NB4 (cell line): ENCODE measurements around the gene OR52B2.
"Not testable (repeated sequence)": the region's sequence is repeated elsewhere in the genome, so short reads cannot be mapped to it uniquely, and the experiment has no call there.

Experiments used
- DNase-seq: peaks from one replicate; pipeline ENCODE4 v3.0.0; 2010; ENCODE audit warnings: low read depth
- H3K4me3 ChIP-seq: one replicate; pipeline ENCODE4 v1.5.1; 2011; ENCODE audit warnings: mild to moderate bottlenecking, low read depth, low read length, moderate library complexity
- MYC ChIP-seq: IDR thresholded peaks from 2 replicates; pipeline ENCODE4 v1.6.1; 2011; ENCODE audit warnings: low read depth, low read length
- POLR2A ChIP-seq: IDR thresholded peaks from 2 replicates; pipeline ENCODE4 v1.6.1; 2011; ENCODE audit warnings: mild to moderate bottlenecking; ENCODE audit not compliant: insufficient read length; ENCODE audit errors: extremely low read depth
- TF ChIP-seq, protein P1 (sequence below): IDR thresholded peaks from 2 replicates; pipeline ENCODE4 v1.6.1; 2011; ENCODE audit warnings: low read depth, low read length
- TF ChIP-seq, protein P2 (sequence below): IDR thresholded peaks from one replicate; pipeline ENCODE4 v1.5.1; 2012; ENCODE audit warnings: low read depth, low read length

The OR52B2 gene

DNA sequence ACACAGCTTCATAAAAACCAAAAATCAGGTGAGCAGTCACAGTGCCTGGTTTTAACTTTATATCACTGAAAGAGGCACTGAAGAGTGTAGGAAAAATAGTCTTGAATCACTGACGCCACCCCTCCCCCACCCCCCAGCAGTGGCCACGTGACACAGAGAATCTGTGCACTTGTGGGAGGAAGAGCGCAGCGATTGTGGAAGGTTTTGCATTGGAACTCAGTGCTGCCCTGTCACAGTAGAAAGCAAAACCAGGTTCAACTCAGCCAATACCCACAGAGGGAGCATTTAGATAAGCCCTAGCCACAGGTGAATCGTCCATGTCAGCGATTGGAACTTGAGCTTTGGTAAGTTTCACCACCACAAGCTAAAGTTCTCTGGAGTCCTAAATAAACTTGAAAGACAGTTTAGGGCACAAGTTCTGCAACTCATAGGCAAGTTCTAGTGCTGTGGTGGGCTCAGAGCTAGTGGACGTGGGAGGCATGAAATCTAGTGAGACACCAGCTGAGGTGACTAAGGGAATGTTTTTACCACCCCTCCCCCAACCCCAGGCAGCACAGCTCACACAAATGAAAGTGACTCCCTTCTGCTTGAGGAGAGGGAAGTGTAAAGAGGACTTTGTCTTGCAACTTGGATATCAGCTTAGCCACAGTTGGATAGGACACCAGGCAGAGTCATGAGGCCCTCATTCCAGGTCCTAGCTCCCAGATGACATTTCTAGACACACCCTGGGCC is 13.3 kb downstream of the OR52B2 start:
- TF ChIP-seq MYC, result no peak
- TF ChIP-seq POLR2A, result no peak
- TF ChIP-seq, protein P1, sequence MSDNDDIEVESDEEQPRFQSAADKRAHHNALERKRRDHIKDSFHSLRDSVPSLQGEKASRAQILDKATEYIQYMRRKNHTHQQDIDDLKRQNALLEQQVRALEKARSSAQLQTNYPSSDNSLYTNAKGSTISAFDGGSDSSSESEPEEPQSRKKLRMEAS, result no peak
- TF ChIP-seq, protein P2, sequence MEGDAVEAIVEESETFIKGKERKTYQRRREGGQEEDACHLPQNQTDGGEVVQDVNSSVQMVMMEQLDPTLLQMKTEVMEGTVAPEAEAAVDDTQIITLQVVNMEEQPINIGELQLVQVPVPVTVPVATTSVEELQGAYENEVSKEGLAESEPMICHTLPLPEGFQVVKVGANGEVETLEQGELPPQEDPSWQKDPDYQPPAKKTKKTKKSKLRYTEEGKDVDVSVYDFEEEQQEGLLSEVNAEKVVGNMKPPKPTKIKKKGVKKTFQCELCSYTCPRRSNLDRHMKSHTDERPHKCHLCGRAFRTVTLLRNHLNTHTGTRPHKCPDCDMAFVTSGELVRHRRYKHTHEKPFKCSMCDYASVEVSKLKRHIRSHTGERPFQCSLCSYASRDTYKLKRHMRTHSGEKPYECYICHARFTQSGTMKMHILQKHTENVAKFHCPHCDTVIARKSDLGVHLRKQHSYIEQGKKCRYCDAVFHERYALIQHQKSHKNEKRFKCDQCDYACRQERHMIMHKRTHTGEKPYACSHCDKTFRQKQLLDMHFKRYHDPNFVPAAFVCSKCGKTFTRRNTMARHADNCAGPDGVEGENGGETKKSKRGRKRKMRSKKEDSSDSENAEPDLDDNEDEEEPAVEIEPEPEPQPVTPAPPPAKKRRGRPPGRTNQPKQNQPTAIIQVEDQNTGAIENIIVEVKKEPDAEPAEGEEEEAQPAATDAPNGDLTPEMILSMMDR, result no peak
- H3K4me3 ChIP-seq, result no peak overlapping the region
- peak; percentile 33 for DNase-seq

GRCh38 chr11:6152126-6152525 is 18.0 kb downstream of the OR52B2 start:
- no peak overlapping the region for H3K4me3 ChIP-seq
- TF ChIP-seq POLR2A (no peak), MYC (no peak)
- TF ChIP-seq, protein P1, result no peak
- TF ChIP-seq, protein P2, result no peak
- DNase-seq, result no peak

- no peak overlapping the region for H3K4me3 ChIP-seq
- no peak for DNase-seq
- TF ChIP-seq POLR2A, result no peak
- no peak for TF ChIP-seq MYC
Observed at GRCh38 chr11:6151117-6151516, 19.0 kb downstream of the OR52B2 start.

DNA sequence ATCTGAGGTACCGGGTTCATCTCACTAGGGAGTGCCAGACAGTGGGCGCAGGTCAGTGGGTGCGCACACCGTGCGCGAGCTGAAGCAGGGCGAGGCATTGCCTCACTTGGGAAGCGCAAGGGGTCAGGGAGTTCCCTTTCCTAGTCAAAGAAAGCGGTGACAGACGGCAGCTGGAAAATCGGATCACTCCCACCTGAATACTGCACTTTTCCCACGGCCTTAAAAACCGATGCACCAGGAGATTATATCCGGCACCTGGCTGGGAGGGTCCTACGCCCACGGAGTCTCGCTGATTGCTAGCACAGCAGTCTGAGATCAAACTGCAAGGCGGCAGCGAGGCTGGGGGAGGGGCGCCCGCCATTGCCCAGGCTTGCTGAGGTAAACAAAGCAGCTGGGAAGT is 26.4 kb downstream of the OR52B2 start:
- DNase-seq, H3K4me3 ChIP-seq: not testable (repeated sequence)

DNA sequence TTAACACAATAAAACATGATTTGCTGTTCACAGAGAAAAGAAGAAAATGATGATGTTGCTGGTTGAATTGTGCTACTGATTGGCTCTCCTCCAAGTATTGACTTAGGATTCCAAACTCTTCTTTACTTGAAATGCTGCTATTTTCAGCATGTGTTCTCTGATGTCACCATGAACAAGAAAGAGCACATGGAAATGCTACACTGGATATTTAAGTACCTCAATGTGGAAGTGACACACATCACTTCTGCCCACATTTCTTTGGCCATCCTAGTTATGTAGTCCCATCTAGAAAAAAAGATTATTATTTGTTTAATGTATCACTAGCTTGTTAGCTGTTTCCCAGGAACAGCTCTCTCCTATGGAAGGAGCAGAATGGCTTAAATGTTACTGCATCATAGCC is 27.2 kb downstream of the OR52B2 start:
- no peak for DNase-seq
- H3K4me3 ChIP-seq, result no peak overlapping the region
- TF ChIP-seq MYC (no peak), POLR2A (no peak)
- TF ChIP-seq, protein P2, result no peak
- TF ChIP-seq, protein P1, result no peak

DNA sequence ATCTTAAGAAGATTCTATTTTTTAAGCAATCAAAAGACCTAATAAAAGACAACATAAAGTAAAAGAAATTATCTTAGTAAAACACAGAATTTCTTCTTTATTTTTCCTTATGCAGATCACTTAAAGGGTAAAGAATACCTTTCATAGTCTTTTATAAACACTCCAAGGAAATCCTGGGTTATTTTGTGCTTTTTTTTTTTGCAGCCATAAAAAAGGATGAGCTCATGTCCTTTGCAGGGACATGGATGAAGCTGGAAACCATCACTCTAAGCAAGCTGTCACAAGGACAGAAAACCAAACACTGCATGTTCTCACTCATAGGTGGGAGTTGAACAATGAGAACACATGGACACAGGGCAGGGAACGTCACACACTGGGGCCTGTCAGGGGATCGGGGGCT is 34.2 kb downstream of the OR52B2 start:
- not testable (repeated sequence) for DNase-seq, H3K4me3 ChIP-seq

DNA sequence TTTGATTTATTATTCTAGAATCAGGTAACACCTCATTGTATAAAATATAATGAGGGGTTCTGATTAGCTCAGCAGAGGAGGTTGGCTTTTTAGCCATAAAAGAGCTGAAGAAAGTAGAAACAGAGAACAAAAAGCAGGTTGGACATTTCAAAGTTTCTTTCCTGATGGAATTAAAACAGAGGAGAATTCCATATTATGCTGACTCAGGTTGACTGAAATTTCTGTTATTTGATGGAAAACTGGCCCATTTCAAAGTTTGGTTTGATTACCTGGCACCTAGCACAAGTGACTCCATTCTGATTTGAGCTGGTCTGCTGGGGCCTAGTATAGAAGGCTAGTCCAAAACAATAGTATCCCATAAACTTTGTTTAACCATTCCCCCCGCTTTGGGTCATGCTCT is 37.7 kb downstream of the OR52B2 start:
- TF ChIP-seq POLR2A (no peak), MYC (no peak)
- TF ChIP-seq, protein P2, result no peak
- TF ChIP-seq, protein P1, result no peak
- DNase-seq, result no peak
- no peak overlapping the region for H3K4me3 ChIP-seq
